ENCODE results near the gene VTCN1.
"Not testable (repeated sequence)": the region's sequence is repeated elsewhere in the genome, so short reads cannot be mapped to it uniquely, and the experiment has no call there.

The VTCN1 gene

DNA sequence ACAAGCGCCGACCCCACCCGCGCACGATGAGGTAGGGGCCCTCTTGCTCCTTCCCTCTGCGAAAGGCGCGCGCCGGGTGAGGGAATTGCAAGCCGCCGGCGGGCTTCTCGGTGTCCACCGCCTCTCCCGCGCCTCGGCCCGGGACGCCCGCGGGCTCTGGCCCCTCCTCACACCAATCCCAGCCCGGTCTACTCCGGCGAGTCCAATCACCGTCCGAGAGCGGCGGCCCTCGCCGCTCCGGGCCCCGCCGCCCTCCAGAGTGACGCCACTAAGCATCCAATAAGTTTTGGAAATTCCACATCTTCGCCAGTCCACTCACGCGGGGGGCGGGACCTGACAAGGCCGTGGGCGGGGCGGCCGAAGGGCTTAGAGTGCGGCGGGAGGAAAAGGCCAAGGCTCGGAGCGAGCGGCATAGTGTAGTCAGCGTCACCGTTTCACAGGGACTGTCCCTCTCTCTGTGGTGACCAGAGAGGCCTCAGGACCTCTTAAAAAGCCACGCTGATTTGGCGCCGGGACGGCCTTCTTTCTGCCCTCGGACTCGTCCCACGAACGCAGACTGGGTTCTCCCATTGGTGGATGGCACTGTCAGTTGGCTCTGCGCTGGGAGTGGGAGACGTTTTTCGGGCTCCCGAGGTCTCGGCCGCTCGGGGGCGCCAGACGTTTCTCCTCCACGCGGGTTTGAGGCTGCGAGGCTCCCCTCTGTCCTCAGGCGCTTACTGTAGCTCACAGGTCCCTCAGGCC lies 89.0 kb downstream of the VTCN1 start, which contains the start of gene TRIM45:
TSS of gene TRIM45 (minus strand) at position 161 of the 741 bp plus-strand sequence. CDS start 548 bp downstream, outside the sequence.
- peak; percentile 72 for DNase-seq

DNA sequence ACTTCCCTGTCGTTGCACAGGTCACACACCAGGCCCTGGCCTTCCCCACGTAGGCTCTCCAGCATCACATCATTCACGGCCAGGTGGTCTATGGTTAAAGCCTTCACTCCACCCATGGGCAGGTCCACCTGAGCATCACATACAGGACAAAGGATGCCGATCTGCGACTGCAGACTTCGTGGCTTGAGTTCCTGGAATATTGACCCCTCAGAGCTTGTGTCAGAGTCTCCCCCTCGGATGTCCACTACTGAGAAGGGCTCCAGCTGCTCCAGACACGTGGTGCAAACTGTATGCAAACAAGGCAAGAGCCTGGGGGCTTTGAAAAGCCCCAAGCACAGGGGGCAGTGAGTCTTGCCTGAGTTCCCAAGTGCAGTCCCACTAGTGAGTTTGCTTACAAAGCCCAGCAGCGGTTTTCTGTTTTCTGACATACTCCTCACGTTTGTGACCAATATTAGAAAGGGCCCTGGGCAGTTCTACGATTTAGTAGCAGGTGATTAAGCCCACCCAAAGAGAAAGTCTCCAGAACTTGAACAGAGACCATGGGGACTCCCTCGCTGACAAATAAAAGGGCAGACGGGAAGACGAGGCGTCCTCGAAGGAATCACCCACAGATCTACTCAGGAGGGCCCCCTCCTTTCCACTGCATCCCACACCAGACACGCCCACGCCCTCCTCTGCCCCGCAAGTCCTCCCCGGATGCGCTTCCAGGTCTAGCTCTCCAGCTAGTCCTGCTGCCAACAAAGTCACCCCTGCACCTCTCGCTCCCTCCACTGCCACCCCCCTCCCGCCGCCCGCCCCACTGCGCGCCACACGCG lies 89.7 kb downstream of the VTCN1 start:
- no peak for DNase-seq

DNA sequence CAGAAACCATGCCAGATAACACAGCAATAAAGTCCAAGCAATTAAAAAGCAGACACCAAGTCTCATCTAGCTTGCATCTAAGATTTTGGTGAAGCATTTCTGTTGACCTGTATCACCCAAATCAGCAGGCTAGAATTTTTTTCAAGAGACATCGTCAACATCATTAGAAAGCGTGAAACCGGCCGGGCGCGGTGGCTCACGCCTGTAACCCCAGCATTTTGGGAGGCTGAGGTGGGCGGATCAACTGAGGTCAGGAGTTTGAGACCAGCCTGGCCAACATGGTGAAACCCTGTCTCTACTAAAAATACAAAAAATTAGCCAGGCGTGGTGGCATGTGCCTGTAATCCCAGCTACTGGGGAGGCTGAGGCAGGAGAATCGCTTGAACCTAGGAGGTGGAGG lies 91.6 kb downstream of the VTCN1 start:
- not testable (repeated sequence) for DNase-seq

DNA sequence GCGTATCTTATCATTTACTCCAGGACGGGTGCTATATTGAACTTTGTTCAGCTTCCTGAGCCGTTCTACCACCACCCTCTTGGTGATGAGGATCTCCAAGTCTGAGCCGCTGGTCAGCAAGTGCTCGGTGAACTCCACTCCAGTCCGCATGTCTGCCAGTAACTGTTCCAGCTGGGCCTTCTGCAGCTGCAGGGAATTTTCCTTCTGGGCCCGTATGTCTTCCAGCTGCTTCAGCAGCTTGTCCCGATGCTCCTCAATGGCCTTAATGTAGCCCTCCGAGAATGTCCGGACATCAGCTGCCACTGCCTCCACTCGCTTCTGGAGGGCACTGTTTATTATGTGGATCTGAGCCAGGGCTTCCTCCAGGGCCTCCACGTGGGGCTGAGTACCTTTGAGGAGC lies 92.6 kb downstream of the VTCN1 start:
- DNase-seq = no peak

DNA sequence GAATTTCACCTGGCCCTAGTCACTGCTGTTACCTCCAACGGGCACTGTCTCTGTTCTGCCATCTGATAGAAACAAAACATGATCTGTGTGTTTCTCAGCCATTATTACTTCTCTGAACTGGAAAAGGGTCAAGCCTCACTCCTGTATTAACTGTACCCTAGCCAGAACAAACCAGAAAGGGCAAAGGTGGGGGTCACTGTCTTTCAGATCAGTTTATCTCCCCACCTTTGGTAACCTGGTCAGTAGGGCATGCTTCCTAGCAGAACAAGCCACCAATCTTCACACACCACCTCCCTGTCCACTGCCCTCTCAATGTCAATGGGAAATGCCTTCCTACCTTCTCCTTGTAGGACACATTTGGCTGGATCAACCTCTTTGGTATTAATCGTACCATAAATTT lies 93.0 kb downstream of the VTCN1 start:
- DNase-seq = no peak

DNA sequence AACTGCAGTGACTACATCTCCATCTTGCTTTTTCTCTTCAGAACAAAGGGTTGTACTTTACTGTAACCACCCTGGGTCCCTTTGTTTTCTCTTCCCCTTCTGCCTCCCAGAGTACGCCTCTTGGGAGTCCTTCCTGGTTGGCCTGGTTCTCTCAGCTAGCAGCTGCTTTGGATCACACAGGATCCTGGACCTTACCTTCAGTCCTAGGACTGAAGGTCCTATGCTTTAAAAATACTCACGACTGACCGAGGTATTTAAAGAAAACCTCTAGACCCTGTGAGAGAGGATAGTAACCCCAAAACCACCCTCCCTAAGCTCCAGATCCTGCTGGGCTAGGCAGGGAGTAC lies 94.0 kb downstream of the VTCN1 start:
- no peak for DNase-seq

DNA sequence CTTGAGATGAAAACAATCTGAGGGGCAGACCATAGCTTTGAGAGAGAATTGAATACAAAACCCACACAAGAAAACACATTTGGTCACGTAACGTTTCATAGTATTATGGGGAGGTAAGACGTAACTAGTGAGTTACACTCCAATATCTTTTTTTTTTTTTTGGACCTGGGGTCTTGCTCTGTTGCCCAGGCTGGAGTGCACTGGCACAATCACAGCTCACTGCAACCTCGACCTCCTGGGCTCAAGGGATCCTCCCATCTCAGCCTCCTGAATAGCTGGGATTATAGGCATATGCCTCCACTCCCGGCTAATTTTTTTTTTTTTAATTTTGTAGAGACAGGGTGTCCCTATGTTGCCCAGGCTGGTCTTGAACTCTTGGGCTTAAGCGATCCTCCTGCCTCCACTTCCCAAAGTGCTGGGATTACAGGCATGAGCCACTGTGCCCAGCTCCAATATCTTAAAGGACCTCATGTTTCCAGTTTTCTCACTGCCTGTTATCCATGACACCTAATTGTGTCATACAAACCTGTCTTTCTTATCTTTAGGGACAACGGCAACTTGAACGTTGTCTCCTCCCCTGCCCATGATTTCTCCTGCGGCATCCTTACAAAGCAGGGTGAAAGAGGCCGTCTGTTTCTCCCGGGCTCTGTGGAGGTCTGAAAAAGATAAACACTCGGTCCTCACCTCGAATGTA lies 94.5 kb downstream of the VTCN1 start:
- DNase-seq = no peak

DNA sequence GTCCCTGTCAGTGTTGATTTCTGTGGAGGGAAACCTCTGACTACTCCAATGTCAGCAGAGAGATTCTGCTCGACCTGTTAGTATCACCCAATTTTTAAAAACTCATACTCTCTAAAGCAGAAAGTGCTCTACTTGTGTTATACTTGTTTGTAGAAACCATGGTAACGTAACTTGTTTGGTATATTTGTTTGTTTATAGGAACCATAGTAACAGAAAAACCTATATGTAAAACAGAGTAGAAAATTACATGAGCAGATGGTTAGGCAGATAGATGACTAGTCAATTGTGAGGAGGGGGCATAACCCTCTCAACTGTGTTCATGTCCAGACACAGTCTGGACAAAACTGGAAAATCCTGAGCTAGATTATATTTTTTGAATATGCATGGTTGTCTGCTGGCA lies 95.8 kb downstream of the VTCN1 start:
- DNase-seq = no peak

DNA sequence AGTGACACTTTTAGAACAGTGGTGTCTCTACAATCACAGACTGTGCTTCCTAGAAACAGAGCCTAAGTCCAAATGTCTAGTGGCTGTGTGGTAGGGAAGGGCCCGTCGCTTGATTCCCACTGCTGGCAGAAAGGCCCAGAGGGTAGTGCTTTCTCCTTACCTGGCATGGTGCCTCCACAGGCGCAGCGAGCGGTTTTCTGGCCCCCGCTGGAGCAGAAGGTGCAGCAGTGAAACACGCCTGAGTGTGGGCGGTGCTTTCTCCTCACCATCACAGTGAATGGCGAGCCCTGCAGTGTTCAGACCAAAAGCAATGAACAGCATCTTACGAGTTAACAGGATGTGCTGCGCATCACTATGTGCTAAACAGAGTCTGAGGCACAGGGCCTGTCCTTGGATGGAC lies 97.5 kb downstream of the VTCN1 start:
- DNase-seq = no peak

DNA sequence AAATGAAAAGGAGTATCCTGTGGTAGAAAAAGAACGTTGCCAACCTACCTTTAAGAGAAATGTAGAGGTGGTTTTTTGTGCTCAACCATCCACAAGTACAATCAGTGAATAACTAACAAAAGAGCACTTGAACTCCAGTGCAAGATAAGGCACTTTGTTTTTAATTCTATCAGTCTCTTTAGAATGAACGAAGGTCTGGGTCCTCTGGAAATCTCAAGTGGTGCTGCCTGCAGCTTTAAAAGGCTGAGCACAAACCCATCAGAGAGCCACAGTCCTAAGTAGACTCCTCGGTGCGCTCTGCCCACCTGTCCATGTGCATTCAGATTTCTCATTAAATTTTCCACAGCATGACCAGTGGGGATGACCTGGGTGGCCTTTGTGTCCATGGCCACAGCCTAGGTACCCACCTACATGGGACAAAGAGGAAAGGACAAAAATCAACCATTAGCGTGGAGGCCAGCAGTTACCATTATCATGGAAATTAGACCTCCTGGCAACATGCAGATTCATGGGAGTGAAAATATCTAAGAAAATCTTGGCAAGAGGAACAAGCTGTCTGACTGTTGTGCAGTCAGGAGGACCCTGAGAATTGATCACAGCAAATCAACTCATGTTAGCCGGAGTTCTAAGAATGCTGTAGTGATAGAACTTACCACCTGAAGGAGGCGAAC lies 98.5 kb downstream of the VTCN1 start:
- DNase-seq = no peak

DNA sequence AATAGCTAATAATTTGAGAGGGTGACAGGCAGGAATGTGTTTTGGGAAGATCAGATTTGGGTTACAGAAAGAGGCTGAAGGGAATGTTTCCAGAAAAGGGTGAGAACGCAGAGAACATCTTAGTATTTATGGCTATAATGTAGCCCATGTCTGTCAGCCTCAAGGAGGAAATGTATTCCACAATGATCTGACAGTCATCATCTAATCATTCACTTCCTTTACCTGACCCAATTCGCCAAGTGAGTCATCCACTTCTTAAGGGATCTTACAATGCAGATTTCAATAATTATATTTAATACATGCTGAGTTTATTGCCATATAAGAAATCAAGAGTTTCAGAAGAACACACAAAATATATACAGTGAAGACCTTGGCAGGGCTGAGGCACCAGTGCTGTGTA lies 100.0 kb downstream of the VTCN1 start:
- no peak for DNase-seq

DNA sequence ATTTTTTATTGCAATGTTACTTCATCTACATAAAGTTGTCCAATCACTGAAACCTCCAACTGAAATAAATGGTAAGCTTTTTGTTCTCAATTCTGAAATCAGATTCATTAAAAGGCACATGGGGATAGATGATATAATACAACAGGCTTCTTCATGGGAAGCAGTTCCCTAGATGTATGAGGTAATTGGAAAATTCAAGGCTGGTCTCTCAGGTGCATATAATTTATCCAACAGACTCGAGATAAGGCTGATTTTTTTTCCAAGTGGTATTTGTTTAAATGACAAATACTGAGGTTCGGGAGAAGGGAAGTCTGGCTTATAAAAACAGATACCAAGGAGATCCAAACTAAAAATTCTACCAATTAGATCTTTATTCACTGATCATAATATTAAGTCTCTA lies 103.4 kb downstream of the VTCN1 start:
- no peak for DNase-seq

DNA sequence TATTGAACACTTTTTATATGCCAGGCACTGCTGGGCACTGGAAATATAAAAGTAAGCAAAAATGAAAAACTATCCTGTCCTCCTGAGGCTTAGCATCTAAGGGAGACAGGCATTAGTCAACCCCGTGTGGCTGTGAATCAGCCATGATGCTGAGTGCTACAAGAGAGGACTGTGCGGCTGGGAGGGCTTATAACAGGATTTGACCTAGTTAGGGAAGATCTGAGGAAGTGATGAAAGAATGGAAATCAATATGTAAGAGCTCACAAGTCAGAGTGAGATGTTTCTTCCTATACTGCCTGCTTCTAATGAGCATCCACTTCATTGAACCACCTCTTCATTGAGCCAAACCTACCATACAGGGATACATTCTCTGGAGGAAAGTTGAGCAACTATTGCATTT lies 104.2 kb downstream of the VTCN1 start:
- no peak for DNase-seq

DNA sequence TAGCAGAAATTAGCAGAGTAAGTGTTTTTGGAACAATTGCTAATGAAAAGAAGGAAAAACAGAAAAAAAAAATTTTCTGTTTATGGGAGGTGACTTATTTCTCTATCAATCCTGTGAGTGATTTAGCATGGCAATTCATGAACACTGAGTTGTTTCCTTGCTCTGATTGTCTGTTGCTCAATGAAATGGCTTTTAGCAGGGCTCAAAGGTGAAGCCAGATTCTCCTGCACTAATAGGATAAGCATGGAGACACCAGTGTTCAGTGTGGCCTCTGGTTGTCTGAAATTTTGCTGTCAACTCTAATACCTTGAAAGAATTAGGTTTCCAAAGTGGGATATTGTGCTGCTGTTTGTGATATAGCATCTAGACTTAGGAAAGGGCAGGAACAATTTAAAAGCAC lies 105.0 kb downstream of the VTCN1 start:
- DNase-seq = no peak

DNA sequence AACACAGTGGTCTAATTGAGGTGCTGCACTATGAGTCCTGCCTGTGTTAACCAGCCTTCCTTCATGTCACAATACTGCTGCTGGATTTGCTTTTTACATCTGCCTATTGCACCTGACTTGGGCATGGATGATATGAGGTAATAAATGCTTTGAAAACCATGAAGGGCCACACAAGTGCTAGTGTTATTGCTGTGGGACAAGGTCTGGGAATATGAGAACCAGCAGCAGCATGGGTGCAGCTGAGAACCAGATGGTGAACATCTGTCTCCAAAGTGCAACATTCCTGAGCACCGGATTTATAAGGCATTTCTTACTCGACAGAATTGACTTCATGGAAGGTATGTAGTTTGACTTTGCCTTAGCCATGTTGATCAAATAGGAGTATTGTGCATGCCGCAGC lies 105.7 kb downstream of the VTCN1 start:
- no peak for DNase-seq

DNA sequence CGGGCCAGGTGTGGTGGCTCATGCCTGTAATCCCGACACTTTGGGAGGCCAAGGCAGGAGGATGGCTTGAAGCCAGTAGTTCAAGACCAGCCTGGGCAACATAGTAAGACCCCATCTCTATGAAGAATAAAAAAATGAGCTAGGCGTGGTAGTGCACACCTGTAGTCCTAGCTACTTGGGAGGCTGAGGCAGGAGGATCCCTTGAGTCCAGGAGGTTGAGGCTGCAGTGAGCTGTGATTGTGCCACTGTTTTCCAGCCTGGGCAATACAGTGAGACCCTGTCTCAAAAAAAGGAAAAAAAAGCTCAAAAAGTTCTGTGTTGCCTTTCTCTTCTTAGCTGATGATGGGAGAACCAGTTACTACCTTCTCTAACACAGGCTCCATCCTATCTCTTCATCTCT lies 108.9 kb downstream of the VTCN1 start:
- not testable (repeated sequence) for DNase-seq

DNA sequence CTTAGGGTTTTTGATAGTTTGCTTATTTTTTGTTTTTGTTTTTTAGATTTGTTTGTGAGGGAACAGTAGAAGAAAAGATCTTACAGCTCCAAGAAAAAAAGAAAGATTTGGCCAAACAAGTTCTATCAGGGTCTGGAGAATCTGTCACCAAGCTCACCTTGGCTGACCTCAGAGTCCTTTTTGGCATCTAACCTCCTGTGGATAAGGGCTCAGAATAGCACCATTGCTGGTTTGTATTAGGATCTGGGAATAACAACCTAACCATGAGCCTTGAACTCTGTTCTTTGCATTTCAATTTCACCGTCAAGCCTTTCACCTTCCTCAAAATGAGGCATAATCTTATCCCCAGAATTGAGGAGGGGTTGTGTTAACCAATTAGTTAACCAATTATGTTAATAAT lies 109.4 kb downstream of the VTCN1 start:
- no peak for DNase-seq

DNA sequence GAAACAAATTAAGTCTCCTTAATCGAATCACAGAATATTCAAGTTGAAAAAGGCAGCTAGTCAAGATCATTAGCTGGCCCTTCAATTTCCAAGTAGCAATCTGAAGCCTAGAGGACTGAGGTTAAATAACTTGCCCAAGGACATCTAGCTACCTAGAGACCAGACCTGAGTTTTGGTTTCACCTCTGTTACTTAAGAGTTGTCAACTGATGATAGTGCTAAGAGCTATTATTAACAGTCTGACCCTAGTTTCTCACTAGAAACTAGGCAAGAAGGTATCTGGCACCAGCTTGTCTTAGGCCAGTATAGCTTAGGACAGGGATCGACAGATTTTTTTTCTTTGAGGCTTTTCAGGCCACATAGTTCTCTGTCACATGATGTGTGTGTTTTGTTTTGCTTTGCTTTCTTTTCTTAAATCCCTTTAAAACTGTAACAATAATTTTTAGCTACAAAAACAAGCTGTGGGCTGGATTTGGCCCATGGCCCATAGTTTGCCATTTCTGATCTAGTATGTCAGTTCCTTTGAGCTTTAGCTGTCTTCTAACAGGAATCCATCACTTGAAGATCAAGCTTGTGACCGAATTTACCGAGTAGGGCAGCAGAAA lies 112.3 kb downstream of the VTCN1 start:
- DNase-seq = no peak

DNA sequence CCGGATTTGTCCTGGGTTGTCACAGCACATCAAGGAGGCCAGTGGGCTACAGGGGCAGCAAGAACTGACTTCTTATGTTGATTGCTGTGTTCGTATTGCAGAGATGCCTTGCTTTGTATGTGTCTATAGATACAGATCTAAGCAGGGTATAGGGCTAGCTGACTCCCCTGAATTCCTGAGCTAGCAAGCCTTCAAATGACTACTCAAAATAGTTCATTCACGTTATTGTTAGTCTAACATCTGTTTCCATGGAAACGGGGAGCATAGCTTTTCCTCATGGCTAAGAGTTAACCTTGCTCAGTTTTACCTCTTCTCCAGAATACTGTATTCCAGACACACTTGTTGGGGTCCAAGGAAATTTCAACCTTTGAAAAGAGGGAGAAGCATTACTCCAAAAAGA lies 113.3 kb downstream of the VTCN1 start:
- DNase-seq = no peak

DNA sequence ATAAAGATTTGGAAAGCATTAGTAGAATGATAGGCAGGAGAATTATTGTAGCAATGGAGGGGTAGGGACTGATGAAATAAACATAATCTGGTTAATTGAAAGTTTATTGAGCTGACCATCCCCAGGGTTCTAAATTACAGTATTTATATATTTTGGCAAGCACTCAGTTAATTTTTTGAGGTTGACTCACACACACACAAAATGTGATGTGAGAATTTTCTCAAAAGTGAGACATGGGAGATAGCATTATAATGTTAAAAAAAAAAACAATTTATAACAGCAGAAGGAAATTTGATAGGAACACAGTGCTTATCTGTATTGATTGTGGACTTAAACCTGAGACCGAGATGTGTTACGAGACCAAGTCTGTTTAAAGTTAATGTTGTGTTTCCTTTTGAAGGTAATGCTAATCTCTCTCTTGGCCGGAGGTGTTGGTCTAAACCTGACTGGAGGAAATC lies 113.7 kb downstream of the VTCN1 start:
- no peak for DNase-seq

DNA sequence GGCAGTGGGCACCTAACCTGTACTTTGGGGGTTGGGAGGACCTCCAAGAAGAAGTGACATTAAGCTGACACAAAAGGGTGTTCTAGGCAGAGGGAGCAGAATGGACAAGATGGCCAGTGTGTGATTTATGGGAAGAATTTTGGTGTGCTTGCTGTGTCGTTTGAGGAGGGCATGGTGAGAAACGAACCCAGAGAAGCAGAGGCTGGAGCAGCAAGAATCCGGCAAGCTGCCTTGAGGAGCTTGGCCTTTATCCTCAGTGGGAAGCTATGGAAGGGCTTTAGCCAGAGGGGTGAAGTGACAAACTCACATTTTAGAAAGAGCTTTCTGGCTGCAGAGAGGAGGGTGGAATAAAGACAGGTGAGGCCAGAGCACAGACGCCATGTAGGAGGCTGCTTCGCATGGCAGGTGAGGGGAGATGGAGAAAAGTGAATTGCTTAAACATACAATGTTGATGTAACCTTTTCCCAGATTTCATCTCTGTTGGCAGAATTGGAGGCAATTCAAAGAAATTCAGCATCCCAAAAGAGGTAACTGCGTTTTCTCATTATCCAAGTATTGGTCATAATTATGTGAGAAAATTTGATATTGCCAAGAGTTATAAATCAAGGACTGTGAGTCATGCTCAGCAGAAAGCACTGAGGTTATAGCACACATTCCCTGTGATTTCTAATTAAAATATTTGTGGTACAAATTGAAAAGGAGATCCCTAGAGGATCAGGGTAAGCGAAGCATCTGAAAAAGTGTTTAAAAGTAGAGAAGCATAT lies 115.7 kb downstream of the VTCN1 start:
- DNase-seq = no peak
